H7 (cell line): ENCODE measurements around the gene FHL2. TPM values are rescaled to one million over a fixed set of nuclear protein-coding genes. Genes with fewer than 3 reads are reported as not detected.
"Not testable (repeated sequence)": the region's sequence is repeated elsewhere in the genome, so short reads cannot be mapped to it uniquely, and the experiment has no call there.

Source experiments
- DNase-seq: peaks from one replicate; pipeline ENCODE4 v3.0.0; 2012
- H3K27me3 ChIP-seq: 2 replicates; pipeline ENCODE4 v1.6.0; 2011; ENCODE audit warnings: mild to moderate bottlenecking, low read length; ENCODE audit not compliant: control insufficient read depth, insufficient read depth
- H3K36me3 ChIP-seq: replicated peaks from 2 replicates; pipeline ENCODE4 v1.5.1; 2011; ENCODE audit warnings: low read length; ENCODE audit not compliant: control insufficient read depth, insufficient read depth
- H3K4me3 ChIP-seq: 2 replicates; pipeline ENCODE4 v1.5.1; 2011; ENCODE audit warnings: low read depth, mild to moderate bottlenecking, control low read depth, low read length, moderate library complexity; ENCODE audit not compliant: insufficient read depth
- total RNA-seq: library from RNA; depleted of rRNA; stranded (reverse); fragments of >200 nt; shearing (Covaris generic); gene quantifications from 2 replicates; pipeline ENCODE4 v1.2.3, GENCODE V29; 2014

Gene FHL2
- total RNA-seq, 1 experiment from 2014 or later, result 20.0 TPM

- Histone ChIP-seq H3K27me3 (no peaks in the 10 kb centered on the region), H3K36me3 (no peaks in the 10 kb centered on the region), H3K4me3 (no peak overlapping the region)
- no peak for DNase-seq
Observed at GRCh38 chr2:105431367-105432043, 32.7 kb upstream of the FHL2 start.

- DNase-seq, result no peak
- no peak overlapping the region for H3K4me3 ChIP-seq
- no peaks in the 10 kb centered on the region for H3K36me3 ChIP-seq
- no peaks in the 10 kb centered on the region for H3K27me3 ChIP-seq
Observed at GRCh38 chr2:105428387-105429018, 29.7 kb upstream of the FHL2 start.

- Histone ChIP-seq H3K36me3 (no peaks in the 10 kb centered on the region), H3K4me3 (no peak overlapping the region), H3K27me3 (no peaks in the 10 kb centered on the region)
- peak; percentile 52 for DNase-seq
Observed at GRCh38 chr2:105427485-105427884, 28.6 kb upstream of the FHL2 start.

- DNase-seq, result no peak
- Histone ChIP-seq H3K36me3 (no peaks in the 10 kb centered on the region), H3K27me3 (no peaks in the 10 kb centered on the region), H3K4me3 (no peak overlapping the region)
Observed at GRCh38 chr2:105426626-105427292, 27.9 kb upstream of the FHL2 start.

- no peaks in the 10 kb centered on the region for H3K36me3 ChIP-seq
- no peak overlapping the region for H3K4me3 ChIP-seq
- H3K27me3 ChIP-seq, result no peaks in the 10 kb centered on the region
- no peak for DNase-seq
Observed at GRCh38 chr2:105425936-105426625, 27.2 kb upstream of the FHL2 start.

- H3K36me3 ChIP-seq, H3K27me3 ChIP-seq, H3K4me3 ChIP-seq, DNase-seq: not testable (repeated sequence)
Observed at GRCh38 chr2:105424836-105425235, 26.0 kb upstream of the FHL2 start.

- no peak for DNase-seq
- H3K27me3 ChIP-seq, result no peaks in the 10 kb centered on the region
- no peaks in the 10 kb centered on the region for H3K36me3 ChIP-seq
- H3K4me3 ChIP-seq, result no peak overlapping the region
Observed at GRCh38 chr2:105422801-105423200, 23.9 kb upstream of the FHL2 start.

GRCh38 chr2:105421053-105421452, 22.2 kb upstream of the FHL2 start:
- Histone ChIP-seq H3K4me3 (no peak overlapping the region), H3K36me3 (no peaks in the 10 kb centered on the region), H3K27me3 (no peaks in the 10 kb centered on the region)
- no peak for DNase-seq

GRCh38 chr2:105418522-105418921, 19.7 kb upstream of the FHL2 start:
- no peak overlapping the region for H3K4me3 ChIP-seq
- no peaks in the 10 kb centered on the region for H3K36me3 ChIP-seq
- no peak for DNase-seq
- no peaks in the 10 kb centered on the region for H3K27me3 ChIP-seq

GRCh38 chr2:105417857-105418436, 19.1 kb upstream of the FHL2 start:
- no peaks in the 10 kb centered on the region for H3K27me3 ChIP-seq
- no peak overlapping the region for H3K4me3 ChIP-seq
- H3K36me3 ChIP-seq, result no peaks in the 10 kb centered on the region
- no peak for DNase-seq

- no peak overlapping the region for H3K4me3 ChIP-seq
- H3K27me3 ChIP-seq, result no peaks in the 10 kb centered on the region
- H3K36me3 ChIP-seq, result no peaks in the 10 kb centered on the region
- DNase-seq, result no peak
Observed at GRCh38 chr2:105416156-105416555, 17.3 kb upstream of the FHL2 start.

- Histone ChIP-seq H3K4me3 (no peak overlapping the region), H3K27me3 (no peaks in the 10 kb centered on the region), H3K36me3 (no peaks in the 10 kb centered on the region)
- no peak for DNase-seq
Observed at GRCh38 chr2:105415007-105415406, 16.2 kb upstream of the FHL2 start.

- Histone ChIP-seq H3K27me3 (no peaks in the 10 kb centered on the region), H3K36me3 (no peaks in the 10 kb centered on the region), H3K4me3 (no peak overlapping the region)
- no peak for DNase-seq
Observed at GRCh38 chr2:105413206-105413605, 14.4 kb upstream of the FHL2 start.

- H3K4me3 ChIP-seq, result no peak overlapping the region
- H3K36me3 ChIP-seq, result no peaks in the 10 kb centered on the region
- no peak for DNase-seq
- H3K27me3 ChIP-seq, result no peaks in the 10 kb centered on the region
Observed at GRCh38 chr2:105412584-105412983, 13.7 kb upstream of the FHL2 start.
